Natural killer cell (primary cell): ENCODE data around the gene CDR2. TPM values are rescaled to one million over a fixed set of nuclear protein-coding genes. Genes with fewer than 3 reads are reported as not detected.

Experiments
- ATAC-seq, 3 donors: fragments of 150-1000 bp in 2 of 3; fragments of 200-7000 bp in 1 of 3; cut with Tn5 transposase; 1 replicate in 1 of 3; 2 replicates in 2 of 3; pipeline ENCODE4 v1.10.0; 2021; ENCODE audit warnings: mild to moderate bottlenecking in 2 of 3, moderate library complexity in 2 of 3
- DNase-seq, 2 donors: peaks; one replicate each; pipeline versions ENCODE4 v3.0.0 to v3.0.0-alpha.2; 2013 to 2021; ENCODE audit warnings: mixed read lengths in 1 of 2
- H3K27ac ChIP-seq: one replicate; pipeline ENCODE4 v1.5.1; 2013; ENCODE audit warnings: mild to moderate bottlenecking, low read length
- H3K27me3 ChIP-seq: one replicate; pipeline ENCODE4 v1.6.1; 2013; ENCODE audit warnings: low read length; ENCODE audit not compliant: control insufficient read depth, insufficient read depth
- H3K36me3 ChIP-seq: one replicate; pipeline ENCODE4 v1.6.1; 2013; ENCODE audit warnings: low read length; ENCODE audit not compliant: control insufficient read depth, insufficient read depth
- H3K4me1 ChIP-seq: one replicate; pipeline ENCODE4 v1.6.1; 2013; ENCODE audit warnings: low read length; ENCODE audit not compliant: control insufficient read depth, insufficient read depth
- H3K4me3 ChIP-seq: one replicate; pipeline ENCODE4 v1.5.1; 2013; ENCODE audit warnings: low read length
- H3K9me3 ChIP-seq: one replicate; pipeline ENCODE4 v1.6.1; 2013; ENCODE audit warnings: low read length; ENCODE audit not compliant: control insufficient read depth, insufficient read depth
- H3K27ac Mint-ChIP-seq, 2 donors: one replicate each; pipeline ENCODE4 v1.8.0; 2022; ENCODE audit warnings: mild to moderate bottlenecking in 2 of 2, mixed read lengths in 2 of 2, moderate library complexity in 1 of 2
- H3K27me3 Mint-ChIP-seq, 2 donors: one replicate each; pipeline ENCODE4 v1.8.0; 2022; ENCODE audit warnings: low read depth in 2 of 2, mixed read lengths in 2 of 2
- H3K36me3 Mint-ChIP-seq: one replicate; pipeline ENCODE4 v1.8.0; 2022; ENCODE audit warnings: mixed read lengths
- H3K4me1 Mint-ChIP-seq, 2 donors: one replicate each; pipeline ENCODE4 v1.8.0; 2022; ENCODE audit warnings: mixed read lengths in 2 of 2
- H3K4me3 Mint-ChIP-seq: one replicate; pipeline ENCODE4 v1.8.0; 2022; ENCODE audit warnings: mild to moderate bottlenecking, moderate library complexity, mixed read lengths
- H3K9me3 Mint-ChIP-seq, 2 donors: one replicate each; pipeline ENCODE4 v1.8.0; 2022; ENCODE audit warnings: mixed read lengths in 2 of 2
- CTCF ChIP-seq: fragments of 200-600 bp; IDR thresholded peaks from one replicate; pipeline ENCODE4 v1.8.0; 2022; ENCODE audit warnings: antibody characterized with exemption
- WGBS: methylation state at CpG from one replicate; pipeline ENCODE4 v1.1.7; 2013; ENCODE audit warnings: missing lambda C conversion rate; ENCODE audit not compliant: insufficient coverage; 5-methylcytosine and 5-hydroxymethylcytosine counted together
- intact Hi-C: fragments of 100-400 bp; cut with micrococcal nuclease; formaldehyde crosslinking; loops from one replicate; pipeline ENCODE4 v1.14.2; 2022
- total RNA-seq, 4 donors: library from RNA; stranded (reverse); fragments of 120-200 nt in 1 of 4; gene quantifications; one replicate each; pipeline versions ENCODE4 v1.2.3 to v1.2.4, GENCODE V29; 2013 to 2022

The CDR2 gene
- total RNA-seq, 3 donors from 2014 or later (not counting 1 experiment from before 2014, with no cell fraction given) = 11.2 to 24.3 (median 19.4) TPM

DNA sequence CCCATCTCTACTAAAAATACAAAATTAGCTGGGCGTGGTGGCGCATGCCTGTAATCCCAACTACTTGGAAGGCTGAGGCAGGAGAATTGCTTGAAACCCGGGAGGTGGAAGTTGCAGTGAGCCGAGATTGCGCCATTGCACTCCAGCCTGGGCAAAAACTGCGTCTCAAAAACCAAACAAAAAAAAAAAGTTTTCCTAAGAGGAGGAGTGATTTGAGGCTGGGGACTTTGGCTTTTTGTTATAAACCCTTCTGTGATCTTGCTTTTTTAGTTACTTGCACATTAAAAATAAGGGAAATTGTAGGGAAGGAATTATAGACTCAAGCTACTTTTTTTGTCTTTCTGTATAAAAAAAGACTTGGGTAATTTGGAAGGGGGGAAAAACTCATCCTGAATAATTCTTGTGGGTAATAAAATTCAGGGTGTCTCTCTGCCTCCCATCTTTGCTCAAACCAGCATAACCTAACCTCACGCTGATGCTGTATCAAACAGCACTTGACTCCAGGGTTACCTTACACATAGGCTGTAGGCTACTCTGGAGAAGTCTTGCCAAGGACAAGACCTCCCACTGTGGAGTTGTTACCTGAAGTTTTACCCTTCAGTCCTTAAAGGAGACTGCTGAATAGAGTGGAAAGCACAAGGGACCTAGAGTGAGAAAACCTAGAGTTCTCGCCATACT, 1.7 kb upstream of the CDR2 start:
- Mint-ChIP-seq H3K27ac (no peak overlapping the region), H3K4me3 (peak overlapping the region; percentile 98), H3K36me3 (no peaks in the 10 kb centered on the region), H3K4me1 (peaks cover 24 to 25% of the 10 kb centered on the region in 2 donors), H3K9me3 (no peaks in the 10 kb centered on the region), H3K27me3 (peaks cover 3 to 5% of the 10 kb centered on the region in 2 donors)
- TF ChIP-seq CTCF = no peak
- DNase-seq (no peak), ATAC-seq (no peak)
- H3K4me1 ChIP-seq = peaks cover 15% of the 10 kb centered on the region
- H3K27me3 ChIP-seq = no peaks in the 10 kb centered on the region
- no peaks in the 10 kb centered on the region for H3K9me3 ChIP-seq
- no peak overlapping the region for H3K4me3 ChIP-seq
- intact Hi-C loops = no loop called here
- WGBS = 93% methylated on average over 8 of the region's 8 CpGs
- no peaks in the 10 kb centered on the region for H3K36me3 ChIP-seq
- H3K27ac ChIP-seq = no peak overlapping the region

GRCh38 chr16:22375117-22375962, 921 bp upstream of the CDR2 start:
- DNase-seq (peak in 1 of 2 donors; percentile 43), ATAC-seq (no peak)
- no peak for TF ChIP-seq CTCF
- Histone ChIP-seq H3K27ac (no peak overlapping the region), H3K4me1 (peaks cover 15% of the 10 kb centered on the region), H3K36me3 (no peaks in the 10 kb centered on the region), H3K27me3 (no peaks in the 10 kb centered on the region), H3K4me3 (peak overlapping the region; percentile 71), H3K9me3 (no peaks in the 10 kb centered on the region)
- intact Hi-C loops = no loop called here
- no peaks in the 10 kb centered on the region for H3K9me3 Mint-ChIP-seq
- 25% methylated on average over 22 of the region's 28 CpGs for WGBS
- H3K27me3 Mint-ChIP-seq = peaks cover 3 to 5% of the 10 kb centered on the region in 2 donors
- H3K27ac Mint-ChIP-seq = peak overlapping the region; percentile 78 to 86
- peak overlapping the region; percentile 98 for H3K4me3 Mint-ChIP-seq
- no peaks in the 10 kb centered on the region for H3K36me3 Mint-ChIP-seq
- peaks cover 24 to 25% of the 10 kb centered on the region in 2 donors for H3K4me1 Mint-ChIP-seq

DNA sequence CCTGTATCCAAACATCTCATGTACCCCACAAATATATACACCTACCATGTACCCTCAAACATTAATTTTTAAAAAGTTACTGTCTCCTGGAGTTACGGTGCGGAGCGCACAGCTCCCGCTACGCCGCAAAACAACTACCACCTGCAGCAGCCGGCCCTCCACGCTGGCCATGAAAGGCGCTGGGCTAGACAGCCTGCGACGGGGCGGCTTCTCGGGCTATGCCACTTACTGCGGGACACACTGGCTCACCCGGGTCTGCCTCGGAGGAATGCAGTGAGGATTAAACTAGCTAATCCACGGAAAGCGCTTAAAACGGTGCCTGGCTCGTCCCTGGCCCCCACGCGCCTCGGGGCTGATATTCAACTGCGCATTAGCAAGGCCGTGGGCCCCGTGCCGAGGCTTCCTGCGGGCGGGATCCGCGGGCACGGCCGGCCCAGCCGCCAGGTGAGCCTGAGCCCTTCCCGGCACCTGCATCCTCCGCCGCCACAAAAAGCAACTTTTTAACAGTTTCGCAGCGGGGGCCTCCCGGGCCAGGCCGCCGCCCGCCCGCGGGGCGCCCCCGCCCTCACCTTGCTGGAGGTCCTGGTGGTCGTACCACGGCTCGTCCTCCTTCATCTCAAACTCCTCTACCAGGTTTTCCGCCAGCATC, 633 bp downstream of the CDR2 start:
- Mint-ChIP-seq H3K4me1 (peaks cover 33 to 34% of the 10 kb centered on the region in 2 donors), H3K27ac (peak overlapping the region; percentile 61 to 86), H3K4me3 (peak overlapping the region; percentile 98), H3K36me3 (no peaks in the 10 kb centered on the region), H3K27me3 (peaks cover 3 to 5% of the 10 kb centered on the region in 2 donors), H3K9me3 (no peaks in the 10 kb centered on the region)
- DNase-seq = peak; percentile 28 to 59
- no peaks in the 10 kb centered on the region for H3K27me3 ChIP-seq
- no peak for TF ChIP-seq CTCF
- no peak overlapping the region for H3K27ac ChIP-seq
- intact Hi-C loops = no loop called here
- H3K9me3 ChIP-seq = no peaks in the 10 kb centered on the region
- H3K4me1 ChIP-seq = peaks cover 18% of the 10 kb centered on the region
- H3K36me3 ChIP-seq = no peaks in the 10 kb centered on the region
- peak overlapping the region; percentile 51 for H3K4me3 ChIP-seq
- peak in 1 of 3 donors; percentile 9 for ATAC-seq
- 3% methylated on average over 51 of the region's 51 CpGs for WGBS
